GM23248 (cell line): ENCODE data around the gene AQP12A.

Experiments used
- EZH2 ChIP-seq: fragments of 200-600 bp; sonication (generic); IDR thresholded peaks from 2 replicates; pipeline ENCODE4 v1.6.1; 2018; ENCODE audit warnings: antibody characterized with exemption, mild to moderate bottlenecking; ENCODE audit not compliant: insufficient read depth, poor library complexity, severe bottlenecking
- EZH2phosphoT487 ChIP-seq: fragments of 200-600 bp; sonication (generic); IDR thresholded peaks from 2 replicates; pipeline ENCODE4 v1.6.1; 2018; ENCODE audit warnings: antibody characterized with exemption, moderate library complexity, mild to moderate bottlenecking, low read depth; ENCODE audit not compliant: insufficient read depth

GRCh38 chr2:240647503-240648154, 44.0 kb upstream of the AQP12A start:
- TF ChIP-seq EZH2phosphoT487 (no peak), EZH2 (no peak)
